ENCODE results near the gene ZBTB20. TPM values are rescaled to one million over a fixed set of nuclear protein-coding genes. Genes with fewer than 3 reads are reported as not detected.
A peak's percentile ranks its signal among the peaks of the same experiment; 100 is the strongest.

Gene ZBTB20
- total and polyA plus RNA-seq, 10 of the 15 experiments (the other 5 are each of a cell fraction or from before 2014, with no cell fraction given), result 0.20 to 5.5 (median 2.2) TPM

DNA sequence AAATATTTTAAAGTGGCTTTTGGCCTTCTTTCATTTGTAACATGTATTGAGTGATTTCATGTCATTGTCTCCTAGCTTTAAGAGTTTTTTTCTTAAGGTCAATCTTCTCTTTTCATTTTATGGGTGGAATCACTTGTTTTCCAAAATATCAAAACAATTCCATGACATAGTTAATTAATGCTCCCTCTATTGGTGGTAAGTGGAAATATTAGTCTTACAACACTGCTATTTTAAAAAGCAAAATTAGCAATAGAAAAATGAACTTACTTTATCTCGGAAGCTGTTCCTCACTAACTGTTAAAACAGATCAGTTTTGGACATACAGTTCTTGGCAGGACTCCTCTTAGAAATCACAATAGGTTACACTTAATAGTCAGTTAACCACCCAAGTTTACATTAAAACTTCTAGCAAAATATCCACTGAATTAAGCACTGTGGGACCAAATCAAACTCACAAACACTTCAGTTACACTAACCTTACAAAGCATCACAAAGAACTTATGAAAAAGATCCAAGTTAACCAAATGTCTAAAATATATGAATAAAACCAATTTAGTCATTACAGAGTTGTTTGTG is 810.9 kb downstream of the ZBTB20 start (continued):
- TF ChIP-seq, protein P1, sequence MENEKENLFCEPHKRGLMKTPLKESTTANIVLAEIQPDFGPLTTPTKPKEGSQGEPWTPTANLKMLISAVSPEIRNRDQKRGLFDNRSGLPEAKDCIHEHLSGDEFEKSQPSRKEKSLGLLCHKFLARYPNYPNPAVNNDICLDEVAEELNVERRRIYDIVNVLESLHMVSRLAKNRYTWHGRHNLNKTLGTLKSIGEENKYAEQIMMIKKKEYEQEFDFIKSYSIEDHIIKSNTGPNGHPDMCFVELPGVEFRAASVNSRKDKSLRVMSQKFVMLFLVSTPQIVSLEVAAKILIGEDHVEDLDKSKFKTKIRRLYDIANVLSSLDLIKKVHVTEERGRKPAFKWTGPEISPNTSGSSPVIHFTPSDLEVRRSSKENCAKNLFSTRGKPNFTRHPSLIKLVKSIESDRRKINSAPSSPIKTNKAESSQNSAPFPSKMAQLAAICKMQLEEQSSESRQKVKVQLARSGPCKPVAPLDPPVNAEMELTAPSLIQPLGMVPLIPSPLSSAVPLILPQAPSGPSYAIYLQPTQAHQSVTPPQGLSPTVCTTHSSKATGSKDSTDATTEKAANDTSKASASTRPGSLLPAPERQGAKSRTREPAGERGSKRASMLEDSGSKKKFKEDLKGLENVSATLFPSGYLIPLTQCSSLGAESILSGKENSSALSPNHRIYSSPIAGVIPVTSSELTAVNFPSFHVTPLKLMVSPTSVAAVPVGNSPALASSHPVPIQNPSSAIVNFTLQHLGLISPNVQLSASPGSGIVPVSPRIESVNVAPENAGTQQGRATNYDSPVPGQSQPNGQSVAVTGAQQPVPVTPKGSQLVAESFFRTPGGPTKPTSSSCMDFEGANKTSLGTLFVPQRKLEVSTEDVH (IDR thresholded peaks at IDR 0.05; ENCODE audit: low read depth, partially characterized antibody), result no peak
- TF ChIP-seq RAD21 (IDR thresholded peaks at IDR 0.05; ENCODE audit: insufficient read depth, low read depth, low read length), result 0 out of 2 replicates have a peak, but pooled peaks have one; percentile 11
- TF ChIP-seq SMARCA5 (IDR thresholded peaks at IDR 0.05), result no peak
- no peak for TF ChIP-seq NR2C1 (IDR thresholded peaks at IDR 0.05)
- no peak for TF ChIP-seq NFXL1 (IDR thresholded peaks at IDR 0.05; ENCODE audit: borderline replicate concordance)
- TF ChIP-seq, protein P2, sequence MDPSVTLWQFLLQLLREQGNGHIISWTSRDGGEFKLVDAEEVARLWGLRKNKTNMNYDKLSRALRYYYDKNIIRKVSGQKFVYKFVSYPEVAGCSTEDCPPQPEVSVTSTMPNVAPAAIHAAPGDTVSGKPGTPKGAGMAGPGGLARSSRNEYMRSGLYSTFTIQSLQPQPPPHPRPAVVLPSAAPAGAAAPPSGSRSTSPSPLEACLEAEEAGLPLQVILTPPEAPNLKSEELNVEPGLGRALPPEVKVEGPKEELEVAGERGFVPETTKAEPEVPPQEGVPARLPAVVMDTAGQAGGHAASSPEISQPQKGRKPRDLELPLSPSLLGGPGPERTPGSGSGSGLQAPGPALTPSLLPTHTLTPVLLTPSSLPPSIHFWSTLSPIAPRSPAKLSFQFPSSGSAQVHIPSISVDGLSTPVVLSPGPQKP (IDR thresholded peaks at IDR 0.05; ENCODE audit: low read depth, low read length), result no peak
- TF ChIP-seq POLR2AphosphoS2 (IDR thresholded peaks at IDR 0.05; ENCODE audit: low read depth, low read length), result no peak

DNA sequence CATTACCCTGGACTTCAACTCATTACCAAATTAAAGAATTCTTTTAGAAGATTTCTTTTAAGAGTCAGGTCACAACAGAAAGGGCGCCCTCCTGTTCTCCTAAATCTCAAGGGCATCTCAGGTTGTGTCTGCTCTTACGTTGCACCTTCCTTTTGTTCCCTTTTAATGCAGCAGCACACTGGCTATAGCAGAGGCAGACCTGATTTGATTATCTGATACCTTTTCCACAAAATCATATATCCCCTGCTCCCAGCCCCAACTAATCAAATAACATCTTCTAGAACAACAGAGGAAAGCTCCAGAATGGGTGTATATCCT is 813.2 kb downstream of the ZBTB20 start:
- in situ Hi-C loops (cut with MboI), result no loop called here
- CTCF ChIA-PET, result interaction anchor here (1.3 to 4.4 kb wide), 8 partner anchors 10 to 179 kb away, joined by 3 to 32 read pairs (median 6); no protein-coding TSS in a partner anchor
- 98% methylated on average over 2 of the region's 2 CpGs for WGBS (ENCODE audit: insufficient coverage, insufficient replicate concordance, low lambda C conversion rate, missing lambda C conversion rate)
- Histone ChIP-seq H3K9me3 (replicated peaks; ENCODE audit: control insufficient read depth, insufficient read depth, low read length) (peaks cover 7% of the 10 kb centered on the region; the same call in 2 of the 3 replicates), H3K4me3 (no peak overlapping the region), H2AFZ (ENCODE audit: control insufficient read depth, low read depth, low read length) (no peak overlapping the region), H3K4me1 (ENCODE audit: control insufficient read depth, insufficient read depth, low read length) (peaks cover 14% of the 10 kb centered on the region; the same call in 1 of the 2 replicates), H3K4me2 (ENCODE audit: control insufficient read depth, insufficient read depth) (no peak overlapping the region), H4K20me1 (ENCODE audit: control insufficient read depth, insufficient read depth) (no peaks in the 10 kb centered on the region), H3K9ac (ENCODE audit: control insufficient read depth, insufficient read depth, low read length) (no peak overlapping the region), H3K79me2 (ENCODE audit: control insufficient read depth, insufficient read depth, low read length) (no peaks in the 10 kb centered on the region), H3K36me3 (ENCODE audit: control insufficient read depth in 2 of 2, insufficient read depth in 2 of 2, low read length in 1 of 2) (no peaks in the 10 kb centered on the region; a peak in 1 of 4 replicates), H3K27me3 (replicated peaks in 1 of 2; ENCODE audit: control insufficient read depth in 2 of 2, insufficient read depth in 2 of 2, low read length in 1 of 2) (no peaks in the 10 kb centered on the region), H3K27ac (ENCODE audit: control insufficient read depth, insufficient read depth) (no peak overlapping the region)
- RAD21 ChIA-PET (ENCODE audit: unreplicated experiment), result interaction anchor here (1.0 to 4.7 kb wide), 5 partner anchors 10 to 181 kb away, joined by 3 to 38 read pairs (median 7); partner anchors contain the start of gene TIGIT
- intact Hi-C loops (cut with micrococcal nuclease; ENCODE audit: unreplicated experiment), result loop anchor here (2.0 kb wide), 2 partner anchors 43 to 181 kb away; no protein-coding TSS in a partner anchor
- DNase-seq (ENCODE audit: low read depth, low spot score), result no peak
- SMC1A ChIA-PET (ENCODE audit: uncharacterized antibody, unreplicated experiment), result interaction anchor here (0.7 to 5.1 kb wide), 7 partner anchors 10 to 41 kb away, joined by 4 to 54 read pairs (median 8); partner anchors contain the start of gene TIGIT
- ATAC-seq, result no peak
- no TSS peak for BruUV-seq (replicated peaks)
- no peak for FAIRE-seq
- POLR2A ChIA-PET, result interaction anchor here (1.1 to 2.0 kb wide), 2 partner anchors 10 to 41 kb away, joined by 3 to 5 read pairs; partner anchors contain the start of gene TIGIT
- TF ChIP-seq, protein P3, sequence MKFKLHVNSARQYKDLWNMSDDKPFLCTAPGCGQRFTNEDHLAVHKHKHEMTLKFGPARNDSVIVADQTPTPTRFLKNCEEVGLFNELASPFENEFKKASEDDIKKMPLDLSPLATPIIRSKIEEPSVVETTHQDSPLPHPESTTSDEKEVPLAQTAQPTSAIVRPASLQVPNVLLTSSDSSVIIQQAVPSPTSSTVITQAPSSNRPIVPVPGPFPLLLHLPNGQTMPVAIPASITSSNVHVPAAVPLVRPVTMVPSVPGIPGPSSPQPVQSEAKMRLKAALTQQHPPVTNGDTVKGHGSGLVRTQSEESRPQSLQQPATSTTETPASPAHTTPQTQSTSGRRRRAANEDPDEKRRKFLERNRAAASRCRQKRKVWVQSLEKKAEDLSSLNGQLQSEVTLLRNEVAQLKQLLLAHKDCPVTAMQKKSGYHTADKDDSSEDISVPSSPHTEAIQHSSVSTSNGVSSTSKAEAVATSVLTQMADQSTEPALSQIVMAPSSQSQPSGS (IDR thresholded peaks at IDR 0.05; ENCODE audit: low read length), result no peak
- no peak for TF ChIP-seq CREB1 (IDR thresholded peaks at IDR 0.05; ENCODE audit: low read depth)
- TF ChIP-seq CUX1 (IDR thresholded peaks at IDR 0.05; ENCODE audit: insufficient replicate concordance, low read depth, low read length), result no peak
- no peak for TF ChIP-seq CBX3 (IDR thresholded peaks at IDR 0.05; ENCODE audit: borderline replicate concordance, low read depth)
